ENCODE measurements around the gene RHOU.

GRCh38 chr1:228689255-228689654, 46.0 kb upstream of the RHOU start:
- TF ChIP-seq CTCF (IDR thresholded peaks at IDR 0.05) (no peak), EZH2 (IDR thresholded peaks at IDR 0.05) (no peak), EZH2phosphoT487 (IDR thresholded peaks at IDR 0.05) (no peak)

Measured in neural progenitor cell (in vitro differentiated cells).